HG02678 (cell line): ENCODE results near the gene STAG1.
"Not testable (repeated sequence)": the region's sequence is repeated elsewhere in the genome, so short reads cannot be mapped to it uniquely, and the experiment has no call there.

Source experiments
- ATAC-seq: cut with Tn5 transposase; IDR thresholded peaks from one replicate; pipeline ENCODE4 v1.9.1; 2021; ENCODE audit warnings: mild to moderate bottlenecking, moderate library complexity; ENCODE audit not compliant: unreplicated experiment

The STAG1 gene

DNA sequence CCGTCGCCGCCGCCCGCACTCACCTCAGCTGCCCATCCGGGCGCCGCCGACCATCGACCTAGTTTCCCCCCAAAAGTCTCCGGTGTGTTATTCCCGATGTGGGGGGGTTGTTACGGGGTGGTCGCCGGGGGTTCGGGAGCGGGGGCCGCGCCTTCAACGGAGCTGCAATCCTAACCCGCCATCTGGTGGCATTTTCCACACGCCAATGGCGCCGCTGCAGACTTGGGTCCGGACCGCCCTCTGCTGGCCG lies at the start of gene STAG1:
Gene STAG1, minus strand, starts transcription at position 207 of the 250 bp plus-strand sequence. CDS start 121,480 bp downstream, outside the sequence.
- ATAC-seq = no peak

DNA sequence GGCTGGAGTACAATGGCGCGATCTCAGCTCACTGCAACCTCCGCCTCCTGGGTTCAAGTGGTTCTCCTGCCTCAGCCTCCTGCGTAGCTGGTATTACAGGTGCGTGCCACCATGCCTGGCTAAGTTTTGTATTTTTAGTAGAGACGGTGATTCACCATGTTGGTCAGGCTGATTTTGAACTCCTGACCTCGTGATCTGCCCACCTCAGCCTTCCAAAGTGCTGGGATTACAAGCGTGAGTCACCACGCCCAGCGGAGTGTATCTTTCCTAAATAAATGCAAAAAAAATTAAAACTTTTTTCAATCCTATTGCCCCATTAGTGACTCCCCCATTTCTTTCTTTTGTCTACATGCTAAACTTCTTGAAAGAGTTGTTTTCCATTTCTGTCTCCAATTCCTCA lies 49.0 kb upstream of the STAG1 start:
- not testable (repeated sequence) for ATAC-seq

DNA sequence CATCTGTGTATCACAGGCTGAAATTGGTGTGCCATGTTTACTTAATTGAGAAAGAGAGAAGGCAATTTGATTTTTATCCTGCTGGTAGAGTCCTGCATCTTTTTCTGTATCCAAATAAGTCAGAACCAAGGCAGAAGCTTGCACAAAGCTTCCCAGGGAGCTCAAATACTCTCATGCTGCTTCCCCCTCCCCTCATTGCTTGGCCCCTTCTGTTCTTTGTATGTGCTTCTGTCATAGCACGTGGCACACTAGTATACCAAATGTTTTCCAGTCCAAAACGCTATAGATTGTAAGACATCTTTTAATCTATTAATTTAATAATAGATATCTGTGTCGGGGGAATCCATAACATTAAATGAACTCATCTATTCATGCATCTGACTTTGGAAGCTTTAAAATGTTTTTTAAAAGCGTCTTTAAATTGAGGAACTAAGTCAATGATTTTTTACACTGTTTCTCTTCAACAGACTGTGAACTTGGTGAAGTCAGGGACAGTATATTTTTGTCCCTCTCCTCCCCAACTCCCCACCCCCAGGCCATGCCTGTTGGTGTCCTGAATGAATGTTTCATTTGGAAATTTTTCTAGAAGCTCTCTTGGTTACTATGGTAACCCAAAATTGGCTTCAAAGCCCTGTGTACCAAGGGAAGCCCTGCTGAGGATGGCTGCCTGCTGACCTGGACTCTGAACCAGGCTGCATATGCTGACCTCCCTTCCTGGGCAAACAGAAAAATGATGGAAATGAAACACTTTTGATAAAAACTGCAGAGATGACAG lies 40.6 kb upstream of the STAG1 start:
- no peak for ATAC-seq

DNA sequence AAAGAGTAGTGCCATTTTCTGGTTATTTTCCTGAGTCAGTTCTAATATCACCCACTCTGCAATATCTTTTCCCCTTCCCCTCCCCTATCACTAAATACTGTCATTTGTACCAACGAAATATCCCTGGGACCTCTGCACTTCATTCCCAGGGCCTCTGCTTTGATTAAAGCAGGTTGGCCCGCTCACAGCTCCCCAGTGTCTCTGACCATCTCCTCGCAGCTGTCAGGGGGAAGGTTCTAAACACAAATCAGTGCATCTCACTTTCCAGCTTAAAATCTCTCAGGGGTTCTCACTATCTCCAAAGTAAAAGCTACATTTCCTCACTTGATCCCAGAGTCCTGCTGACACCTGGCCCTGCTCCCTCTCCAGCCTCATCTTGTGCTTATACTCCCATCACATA lies 38.6 kb upstream of the STAG1 start:
- ATAC-seq = no peak

DNA sequence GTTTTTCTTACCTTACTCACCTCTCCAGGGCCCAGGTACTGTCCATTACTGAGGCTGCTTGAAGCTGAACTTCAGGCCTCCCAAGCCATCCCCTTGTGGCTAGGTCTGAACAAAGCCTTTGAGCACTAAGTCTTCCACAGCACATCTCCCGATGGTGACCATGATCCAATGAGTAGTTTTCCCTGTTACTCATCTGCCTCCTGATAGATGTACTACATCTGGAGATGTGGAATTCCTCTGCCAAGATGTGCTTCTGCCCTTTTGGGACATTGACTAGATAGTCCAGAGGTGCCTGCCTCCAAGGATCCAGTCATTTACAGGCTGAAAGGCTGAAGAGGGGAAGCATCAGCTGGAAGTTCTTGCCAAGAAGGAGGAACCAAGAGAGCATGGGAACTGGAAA lies 37.8 kb upstream of the STAG1 start:
- no peak for ATAC-seq

DNA sequence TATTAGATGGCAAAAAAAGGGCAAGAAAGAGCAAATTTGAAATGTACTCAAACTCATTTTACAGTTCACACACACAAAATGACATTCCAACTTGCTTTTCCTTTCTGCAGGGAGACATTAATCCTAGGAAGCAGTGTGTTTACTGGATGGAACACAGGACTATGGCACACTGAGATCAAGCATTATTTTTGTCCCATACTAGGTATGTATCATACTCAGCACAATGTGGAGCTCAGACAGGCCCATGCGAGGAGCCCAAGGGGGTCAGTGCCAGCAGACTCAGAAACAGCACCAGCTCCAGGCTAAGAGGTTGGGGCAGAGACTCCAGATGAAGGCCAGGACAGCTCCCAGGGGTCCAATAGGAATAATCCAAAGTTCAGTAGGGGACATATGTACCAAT lies 36.0 kb upstream of the STAG1 start:
- ATAC-seq = no peak

DNA sequence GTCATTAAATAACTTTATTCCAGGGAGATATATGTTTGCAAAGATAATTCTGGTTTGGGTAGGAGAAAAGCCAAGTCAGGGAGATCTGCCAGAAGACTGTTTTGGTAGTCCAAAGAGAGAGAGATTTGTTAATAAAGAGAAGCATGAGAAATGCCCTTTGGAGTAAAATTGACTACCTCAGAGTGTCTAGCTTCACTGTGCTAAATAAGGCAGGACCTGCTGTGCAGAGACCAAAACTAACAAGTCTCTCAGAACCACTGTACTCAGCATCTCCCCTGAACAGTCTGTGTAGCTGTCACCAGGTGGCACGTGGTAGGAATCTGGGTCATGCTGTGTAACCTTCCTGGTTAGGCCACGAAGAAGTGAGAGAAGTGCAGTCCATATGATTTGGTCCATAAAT lies 35.2 kb upstream of the STAG1 start:
- ATAC-seq = peak; percentile 78

DNA sequence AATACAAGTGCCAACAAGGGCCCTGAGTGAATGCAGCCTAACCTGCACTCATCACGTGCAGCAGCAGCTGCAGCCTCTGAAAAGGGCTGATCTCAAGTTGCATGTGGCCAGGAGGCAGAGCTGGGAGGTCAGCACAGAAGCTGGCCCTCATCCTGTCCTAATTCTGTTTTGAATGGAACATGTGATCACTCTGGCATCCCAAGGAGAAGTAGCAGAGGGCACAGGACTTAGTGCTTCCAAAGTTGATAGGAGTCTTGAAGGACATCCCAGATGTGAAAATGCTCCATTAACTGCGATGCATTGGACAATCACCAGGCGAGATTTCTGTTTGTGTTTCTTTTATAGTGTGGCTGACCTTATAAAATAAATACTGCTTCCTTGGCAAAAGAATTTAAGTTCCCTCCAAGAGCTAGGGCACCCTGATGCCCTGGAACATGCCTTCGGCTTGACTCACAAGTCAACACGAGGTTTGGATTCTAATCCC lies 31.6 kb upstream of the STAG1 start:
- ATAC-seq = no peak

DNA sequence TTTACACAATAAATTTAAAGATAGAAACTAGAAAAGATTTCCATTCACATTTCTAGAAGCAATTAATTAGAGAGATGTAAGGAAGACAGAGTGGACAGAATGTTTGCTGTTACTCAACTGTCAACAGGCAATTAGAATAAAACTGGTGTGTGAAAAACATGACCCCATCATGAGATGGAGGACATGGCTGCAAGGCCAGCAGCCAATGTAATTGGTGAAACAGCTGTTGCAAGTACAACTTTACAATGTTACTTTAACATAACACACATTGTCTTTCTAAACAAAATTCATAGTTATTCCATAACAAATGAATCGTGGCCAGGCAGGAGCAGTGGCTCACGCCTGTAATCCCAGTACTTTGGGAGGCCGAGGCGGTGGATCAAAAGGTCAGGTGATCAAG lies 28.6 kb upstream of the STAG1 start:
- ATAC-seq = no peak

DNA sequence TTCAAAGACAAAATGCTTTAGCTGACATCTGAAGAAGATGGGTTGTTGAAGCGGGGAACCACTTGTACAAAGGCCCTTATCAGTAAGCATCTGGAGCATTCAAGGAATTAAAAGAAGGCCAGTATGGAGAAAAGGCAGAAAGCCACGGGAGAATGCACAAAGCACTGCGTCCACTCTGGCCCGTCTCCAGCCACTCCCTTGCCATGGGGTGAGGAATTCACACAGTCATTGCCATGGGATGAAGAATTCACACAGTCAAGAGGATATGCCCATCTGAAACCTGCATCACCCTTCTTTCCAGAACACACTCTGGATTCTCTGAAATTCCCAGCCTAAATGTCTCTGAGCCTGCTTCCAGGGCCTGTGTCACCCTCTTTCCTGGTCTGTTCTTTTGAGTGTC lies 26.7 kb upstream of the STAG1 start:
- no peak for ATAC-seq

DNA sequence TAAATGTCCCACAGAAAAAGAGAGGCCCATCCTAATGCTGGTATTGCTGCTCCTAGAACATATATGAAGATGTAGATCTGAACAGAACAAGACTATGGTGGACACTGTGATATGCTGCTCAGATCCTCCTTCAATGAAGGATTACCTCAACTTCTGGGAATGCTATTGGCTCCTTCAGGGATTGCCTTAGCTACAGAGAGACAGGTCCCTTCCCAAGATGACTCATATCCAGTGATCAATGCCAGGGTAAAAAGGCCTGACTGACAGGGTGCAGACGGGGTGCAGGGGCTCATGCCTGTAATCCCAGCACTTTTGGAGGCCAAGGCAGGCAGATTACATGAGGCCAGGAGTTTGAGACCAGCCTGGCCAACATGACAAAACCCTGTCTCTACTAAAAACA lies 20.5 kb upstream of the STAG1 start:
- no peak for ATAC-seq

DNA sequence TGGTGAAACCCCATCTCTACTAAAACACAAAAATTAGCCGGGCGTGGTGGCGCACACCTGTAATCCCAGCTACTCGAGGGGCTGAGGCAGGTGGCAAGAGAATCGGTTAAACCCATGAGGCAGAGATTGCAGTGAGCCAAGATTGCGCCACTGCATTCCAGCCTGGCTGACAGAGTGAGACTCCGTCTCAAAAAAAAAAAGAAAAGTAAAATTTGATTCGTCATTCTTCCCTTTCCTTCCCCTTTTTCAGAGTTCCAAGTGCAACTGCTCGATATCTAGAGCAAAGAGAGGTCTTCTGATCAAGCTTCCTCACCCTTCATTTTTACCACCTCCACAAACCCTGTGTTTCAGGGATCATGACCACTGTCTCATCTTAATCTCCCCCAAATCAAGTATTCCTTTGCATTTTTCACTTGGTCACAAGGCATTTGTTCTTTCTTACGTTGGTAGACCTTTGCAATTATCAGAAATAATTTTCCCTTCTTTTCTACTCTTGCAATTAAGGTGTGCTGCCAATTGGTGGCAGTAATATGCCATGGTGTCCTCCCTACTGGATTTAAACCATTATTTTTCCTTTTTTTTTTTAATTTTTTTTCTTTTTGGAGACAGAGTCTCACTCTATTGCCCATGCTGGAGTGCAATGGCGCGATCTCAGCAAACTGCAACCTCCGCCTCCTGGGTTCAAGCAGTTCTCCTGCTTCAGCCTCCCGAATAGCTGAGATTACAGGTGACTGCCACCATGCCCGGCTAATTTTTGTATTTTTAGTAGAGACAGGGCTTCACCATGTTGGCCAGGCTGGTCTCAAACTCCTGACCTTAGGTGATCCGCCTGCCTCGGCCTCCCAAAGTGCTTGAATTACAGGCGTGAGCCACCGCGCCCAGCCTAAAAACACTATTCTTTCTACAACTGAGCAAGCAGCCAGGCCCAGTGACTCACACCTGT lies 6.3 kb upstream of the STAG1 start:
- ATAC-seq = not testable (repeated sequence)

DNA sequence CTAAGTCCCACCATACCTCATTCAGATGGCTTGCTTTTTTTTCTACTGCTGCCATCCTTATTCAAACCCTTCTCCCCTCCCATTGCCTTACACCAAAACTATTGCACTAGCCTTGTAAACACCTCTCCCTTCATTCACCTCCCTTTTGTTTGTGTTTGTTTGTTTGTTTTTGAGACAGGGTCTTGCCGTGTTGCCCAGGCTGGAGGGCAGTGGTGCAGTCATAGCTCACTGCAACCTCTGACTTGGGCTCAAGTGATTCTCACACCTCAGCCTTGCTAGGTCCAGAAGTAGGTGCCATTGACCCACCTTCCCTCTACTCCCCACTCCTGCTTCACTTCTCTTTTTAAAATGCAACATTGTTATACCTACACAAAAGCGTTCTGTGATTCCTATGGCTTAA lies 3.0 kb upstream of the STAG1 start:
- no peak for ATAC-seq

DNA sequence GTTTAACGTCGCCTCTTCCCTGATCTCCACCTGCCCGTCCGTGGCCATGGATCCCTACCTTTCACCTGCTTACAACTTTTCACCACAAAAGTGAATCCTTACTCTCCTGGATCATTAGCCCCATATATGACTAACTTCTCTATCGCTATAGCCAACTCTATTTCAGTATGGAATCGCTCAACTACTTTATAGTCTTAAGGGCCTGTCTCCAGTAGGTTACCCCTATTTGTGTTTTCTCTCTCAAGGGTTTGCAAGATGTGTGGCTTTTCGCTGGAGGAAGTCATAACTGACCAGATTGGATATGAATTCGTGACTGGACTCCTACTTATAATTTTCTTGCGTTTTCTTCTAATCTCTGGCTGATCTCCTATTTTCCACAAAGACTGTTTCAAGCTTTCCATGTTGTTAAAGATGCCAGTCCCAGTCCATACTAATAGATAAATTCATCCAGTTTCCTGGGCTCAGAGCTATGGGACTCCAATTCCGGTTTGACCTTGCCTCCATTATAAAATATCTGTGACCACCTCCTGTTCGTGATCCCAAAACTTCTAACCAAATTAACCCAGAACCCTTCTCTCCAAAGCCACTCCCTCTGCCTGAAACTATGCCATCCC lies 1.3 kb upstream of the STAG1 start:
- ATAC-seq = no peak

DNA sequence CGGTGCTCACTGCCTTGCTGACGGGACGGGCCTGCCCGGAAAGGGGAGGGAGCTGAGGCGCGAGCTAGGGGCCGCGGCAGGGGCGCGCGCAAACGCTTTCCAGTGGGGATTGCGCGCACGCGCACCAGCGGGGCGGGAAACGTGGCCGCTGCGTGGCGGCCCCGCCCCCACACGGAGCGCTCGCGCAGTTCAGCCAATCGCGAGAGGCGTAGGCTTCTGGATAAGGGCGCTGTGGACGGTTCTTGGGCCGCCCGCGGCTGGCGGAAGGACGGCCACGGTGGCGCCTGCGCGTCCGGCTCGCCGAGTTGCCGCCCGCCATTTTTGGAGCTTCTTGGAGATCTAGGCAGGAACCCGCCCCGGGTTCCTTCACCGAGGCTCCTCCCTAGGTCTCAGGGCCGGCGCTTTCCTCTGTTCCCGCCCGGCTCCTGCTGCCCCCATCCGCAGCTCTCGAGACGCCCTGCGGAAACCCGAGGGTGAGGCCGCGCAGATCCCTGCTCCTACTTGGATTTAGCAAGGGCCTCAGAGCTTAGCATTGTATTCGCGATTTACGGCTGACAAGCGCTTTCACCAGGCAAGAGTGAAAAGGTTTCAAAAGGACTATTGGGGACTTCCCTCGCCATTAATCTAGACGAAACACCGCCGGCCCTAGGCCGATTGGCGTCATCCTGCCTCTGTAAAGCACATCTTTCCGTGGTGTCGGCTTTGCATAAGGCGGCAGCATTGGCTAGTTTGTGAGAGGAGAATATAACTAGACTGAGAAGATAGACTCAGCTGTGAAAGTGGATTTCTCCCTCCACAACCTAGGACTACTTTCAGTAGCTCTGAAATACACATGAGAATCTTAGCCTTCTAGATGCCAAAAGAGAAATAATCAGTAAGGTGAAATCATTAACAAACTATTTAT lies 496 bp upstream of the STAG1 start:
- ATAC-seq = peak; percentile 82

DNA sequence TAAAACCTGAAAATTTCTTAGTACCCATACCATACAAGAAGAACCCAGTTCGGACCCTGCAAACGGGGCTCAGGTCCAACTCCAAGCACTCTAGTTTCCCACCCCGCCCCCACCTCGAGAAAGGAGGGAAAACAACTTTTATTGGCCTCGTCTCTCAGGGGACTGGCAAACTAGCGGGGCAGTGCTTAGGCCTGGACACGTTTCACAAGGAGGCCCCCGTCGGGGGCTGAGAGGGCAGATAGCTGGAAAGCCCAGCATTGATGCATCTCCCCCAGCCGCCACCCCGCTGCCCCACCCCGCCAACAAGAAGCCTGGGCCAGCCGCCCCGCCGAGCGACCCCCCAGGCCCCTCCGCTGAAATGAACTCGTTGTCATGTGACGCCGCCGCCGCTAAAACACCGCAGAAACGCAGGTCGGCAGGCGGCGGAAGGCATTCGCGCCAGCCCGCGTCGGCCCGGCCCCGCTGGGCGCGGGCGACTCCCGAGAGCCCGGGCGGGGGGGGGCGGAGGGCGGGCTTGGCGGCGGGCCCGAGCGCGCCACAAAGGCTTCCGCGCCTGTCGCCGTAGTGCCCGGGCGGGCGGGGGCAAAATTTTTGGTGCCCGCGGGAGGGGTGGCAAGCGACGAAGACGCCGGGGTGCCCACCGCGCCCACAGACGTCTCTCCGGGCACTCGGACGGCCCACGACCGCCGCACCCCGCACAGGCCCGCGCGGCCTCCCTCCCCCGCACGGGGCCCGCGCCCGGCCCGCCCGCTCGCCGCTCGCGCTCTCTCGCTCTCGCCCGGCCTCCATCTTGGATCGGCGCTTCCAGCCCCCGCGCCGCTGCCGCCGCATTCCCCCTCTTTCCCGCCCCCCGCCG lies 634 bp downstream of the STAG1 start:
- ATAC-seq = peak; percentile 12

DNA sequence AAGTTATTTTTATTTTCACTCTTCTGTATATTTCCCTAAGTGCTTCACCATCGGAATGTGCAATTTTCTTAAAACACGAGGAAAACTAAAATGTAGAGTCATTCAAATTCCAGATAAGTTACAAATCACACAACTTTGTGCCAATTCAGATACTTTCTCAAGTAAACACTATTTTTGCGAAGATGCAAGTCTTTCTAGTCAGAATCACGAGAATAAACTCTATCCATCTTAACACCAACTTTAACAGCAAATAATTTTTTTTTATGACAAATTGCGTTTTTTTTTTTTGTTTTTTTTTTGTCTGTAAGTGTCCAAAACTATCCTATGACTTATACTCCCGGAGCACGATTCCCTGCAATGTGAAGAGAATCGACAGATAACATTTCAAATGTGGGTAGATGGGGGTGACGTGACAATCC lies 1.3 kb downstream of the STAG1 start:
- no peak for ATAC-seq

DNA sequence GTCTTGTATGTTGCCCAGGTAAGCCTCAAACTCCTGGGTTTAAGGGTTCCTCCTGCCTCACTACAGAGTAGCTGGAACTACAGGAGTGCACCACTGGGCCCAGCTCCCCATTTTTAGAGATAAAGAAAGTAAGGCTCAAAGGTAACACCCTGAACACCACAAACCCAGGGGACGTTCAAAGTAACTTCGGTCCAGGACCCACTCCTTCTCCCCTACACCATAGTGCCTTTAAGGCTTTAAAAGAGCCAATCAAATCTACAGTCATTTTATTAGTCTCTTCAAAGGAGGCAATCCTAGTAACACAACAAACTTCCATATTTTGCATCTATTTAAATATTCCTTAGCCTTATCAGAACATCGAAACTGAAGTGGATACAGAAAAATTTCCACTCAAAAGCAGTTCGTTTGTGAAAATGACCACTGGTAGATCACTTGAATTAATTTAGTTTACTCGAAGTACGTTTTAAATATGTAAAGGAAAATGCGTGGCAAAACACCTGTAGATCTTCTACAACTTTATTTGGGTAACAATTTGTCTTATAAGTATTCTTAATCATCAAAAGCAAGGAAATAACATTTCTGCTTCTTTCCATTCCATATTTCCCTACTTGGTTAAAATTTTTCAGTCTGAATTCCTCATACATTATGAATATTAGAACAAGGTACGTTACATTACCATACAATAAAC lies 1.8 kb downstream of the STAG1 start:
- ATAC-seq = no peak

DNA sequence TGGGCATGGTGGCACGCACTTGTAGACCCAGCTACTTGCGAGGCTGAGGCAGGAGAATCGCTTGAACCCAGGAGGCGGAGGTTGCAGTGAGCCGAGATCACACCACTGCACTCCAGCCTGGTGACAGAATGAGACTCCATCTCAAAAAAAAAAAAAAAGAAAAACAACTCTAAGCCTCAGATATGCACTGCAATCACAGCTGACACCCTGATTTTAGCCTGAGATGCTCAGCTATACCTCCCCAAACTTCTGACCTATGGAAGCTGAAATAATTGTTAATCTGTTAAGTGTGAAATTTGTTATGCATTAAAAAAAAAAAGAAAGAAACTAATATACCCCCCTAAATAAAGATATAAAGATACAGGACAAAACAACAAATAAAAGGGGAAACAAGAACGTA lies 2.6 kb downstream of the STAG1 start:
- not testable (repeated sequence) for ATAC-seq
